GM21576 (cell line): ENCODE data around the gene LMF2.

Source experiments
- ATAC-seq: cut with Tn5 transposase; IDR thresholded peaks from one replicate; pipeline ENCODE4 v1.9.1; 2021; ENCODE audit warnings: mild to moderate bottlenecking, moderate library complexity; ENCODE audit not compliant: unreplicated experiment

LMF2 gene

GRCh38 chr22:50483556-50483955 lies 23.9 kb downstream of the LMF2 start:
- no peak for ATAC-seq

- ATAC-seq = no peak
Observed at GRCh38 chr22:50483106-50483505, 24.4 kb downstream of the LMF2 start.

GRCh38 chr22:50482107-50483074 lies 25.1 kb downstream of the LMF2 start:
- ATAC-seq = no peak

- no peak for ATAC-seq
Observed at GRCh38 chr22:50481440-50482106, 25.9 kb downstream of the LMF2 start, which contains the start of gene ADM2. TSS of gene ADM2 (plus strand) at chr22:50481543. CDS start at chr22:50481848, 305 bp downstream.

- ATAC-seq = no peak
Observed at GRCh38 chr22:50481045-50481439, 26.5 kb downstream of the LMF2 start.

GRCh38 chr22:50479721-50480120 lies 27.8 kb downstream of the LMF2 start:
- ATAC-seq = no peak

GRCh38 chr22:50477923-50478322 lies 29.6 kb downstream of the LMF2 start:
- no peak for ATAC-seq

- ATAC-seq = no peak
Observed at GRCh38 chr22:50476868-50477267, 30.6 kb downstream of the LMF2 start.

GRCh38 chr22:50475652-50476002 lies 31.9 kb downstream of the LMF2 start:
- no peak for ATAC-seq

GRCh38 chr22:50474710-50475651 lies 32.5 kb downstream of the LMF2 start, which contains the start of gene SBF1:
TSS of gene SBF1 (minus strand) at chr22:50475035. CDS start at chr22:50474840, 195 bp downstream.
- peak; percentile 58 for ATAC-seq

GRCh38 chr22:50473855-50474671 lies 33.4 kb downstream of the LMF2 start:
- ATAC-seq = no peak

- no peak for ATAC-seq
Observed at GRCh38 chr22:50473088-50473487, 34.4 kb downstream of the LMF2 start.

- ATAC-seq = no peak
Observed at GRCh38 chr22:50471962-50472361, 35.5 kb downstream of the LMF2 start.

- ATAC-seq = no peak
Observed at GRCh38 chr22:50471197-50471847, 36.2 kb downstream of the LMF2 start.

GRCh38 chr22:50470491-50470890 lies 37.0 kb downstream of the LMF2 start:
- no peak for ATAC-seq

GRCh38 chr22:50469377-50470305 lies 37.9 kb downstream of the LMF2 start:
- ATAC-seq = peak; percentile 50

GRCh38 chr22:50468626-50469025 lies 38.9 kb downstream of the LMF2 start:
- no peak for ATAC-seq

- no peak for ATAC-seq
Observed at GRCh38 chr22:50467773-50468440, 39.6 kb downstream of the LMF2 start.
